HG02970 (cell line): ENCODE measurements around the gene MESD.

ENCODE experiments used
- ATAC-seq: cut with Tn5 transposase; IDR thresholded peaks from one replicate; pipeline ENCODE4 v1.9.1; 2021; ENCODE audit warnings: mild to moderate bottlenecking, moderate library complexity, moderate number of reproducible peaks; ENCODE audit not compliant: unreplicated experiment, low FRiP score

The MESD gene

DNA sequence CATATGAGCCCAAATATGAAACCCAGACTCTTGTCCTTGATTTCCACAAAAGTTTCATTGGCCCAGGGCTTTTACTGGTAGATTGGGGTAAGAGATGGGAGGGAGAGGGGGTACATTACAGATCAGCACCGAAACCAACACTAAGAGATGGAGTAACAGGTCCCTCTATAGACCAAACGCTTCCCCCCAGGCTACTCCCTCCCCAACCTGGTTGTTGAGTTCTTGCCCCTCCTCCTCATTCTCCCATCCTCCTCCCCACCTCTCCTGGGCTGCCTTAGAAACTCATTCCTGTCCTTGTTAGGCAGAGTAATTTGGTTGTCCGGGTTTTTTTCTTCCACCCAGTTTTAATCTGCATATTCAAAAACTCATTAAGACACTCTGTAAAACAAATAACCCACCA lies 74.1 kb downstream of the MESD start:
- no peak for ATAC-seq

DNA sequence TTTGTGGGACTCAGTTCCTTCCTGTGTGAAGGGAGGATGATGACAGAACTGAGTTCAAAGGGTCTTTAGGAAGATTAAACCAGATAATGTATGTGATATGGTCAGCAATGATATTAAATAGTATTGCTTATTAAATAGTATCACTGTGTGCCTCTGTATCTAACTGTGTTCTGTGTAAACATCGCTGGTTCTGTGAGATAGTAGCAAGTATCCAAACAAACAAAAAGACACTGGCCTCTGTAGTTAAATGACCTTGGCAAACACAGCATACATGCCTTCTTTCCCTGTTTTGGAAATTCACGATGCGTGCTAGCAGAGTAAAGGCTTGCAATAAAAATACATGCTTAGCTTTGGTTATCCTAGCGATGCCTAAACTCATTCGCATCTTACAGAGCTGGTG lies 76.1 kb downstream of the MESD start:
- no peak for ATAC-seq

DNA sequence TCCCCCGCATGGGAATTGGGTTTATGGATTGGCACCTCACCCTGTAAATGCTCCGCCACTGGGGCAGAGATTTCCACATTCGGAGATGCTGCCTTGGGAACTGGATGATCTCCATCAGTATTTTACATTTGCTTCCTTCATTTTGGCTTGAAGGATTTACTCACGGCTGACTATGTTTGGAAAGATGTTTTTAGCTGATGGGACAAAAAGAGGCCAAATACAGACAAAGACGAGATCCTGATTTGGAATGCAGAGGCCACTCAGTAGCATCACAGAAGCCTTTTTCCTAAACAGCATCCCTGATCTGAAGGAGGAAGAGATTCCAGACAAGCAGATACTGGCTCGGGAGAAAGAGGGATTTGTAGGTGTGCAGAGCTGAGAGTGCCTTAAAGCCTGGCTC lies 76.9 kb downstream of the MESD start:
- no peak for ATAC-seq

DNA sequence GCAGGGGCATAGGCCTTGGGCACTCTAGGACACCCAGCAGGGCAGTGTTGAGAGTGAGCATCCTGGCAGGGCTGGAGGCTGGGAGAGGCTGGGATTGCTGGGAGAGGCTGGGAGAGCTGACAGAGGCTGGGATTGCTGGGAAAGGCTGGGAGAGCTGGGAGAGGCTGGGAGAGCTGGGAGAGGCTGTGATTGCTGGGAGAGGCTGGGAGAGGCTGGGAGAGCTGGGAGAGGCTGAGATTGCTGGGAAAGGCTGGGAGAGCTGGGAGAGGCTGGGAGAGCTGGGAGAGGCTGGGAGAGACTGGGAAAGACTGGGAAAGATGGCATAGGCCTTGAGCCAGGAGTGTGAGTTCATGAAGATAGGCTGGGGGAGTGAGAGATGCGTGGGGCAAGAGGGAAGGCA lies 77.8 kb downstream of the MESD start:
- no peak for ATAC-seq

DNA sequence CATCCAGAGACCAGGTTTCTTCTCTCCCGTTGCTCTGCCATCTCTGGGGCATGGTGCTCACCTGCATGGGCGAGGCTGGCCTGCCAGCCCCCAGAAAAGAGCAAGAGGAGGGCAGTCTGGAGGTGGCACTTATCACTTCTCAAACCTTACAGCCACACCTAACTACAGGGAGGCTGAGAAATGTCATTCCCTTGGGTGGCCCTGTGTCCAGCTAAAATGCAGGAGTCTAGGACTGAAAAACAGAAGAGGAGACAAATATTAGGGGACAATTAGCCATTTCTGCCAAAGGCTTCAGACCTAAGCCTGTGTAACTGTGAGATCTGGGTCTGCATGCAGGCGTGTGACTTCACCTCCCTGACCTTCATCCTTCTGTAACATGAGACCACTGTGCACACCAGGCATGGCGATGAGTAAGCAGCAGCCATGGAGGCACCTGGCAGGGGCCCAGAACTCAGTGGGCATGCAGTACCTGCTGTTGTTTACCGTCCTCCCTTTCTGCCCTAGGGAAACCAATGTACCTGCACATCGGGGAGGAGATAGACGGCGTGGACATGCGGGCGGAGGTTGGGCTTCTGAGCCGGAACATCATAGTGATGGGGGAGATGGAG lies 83.4 kb downstream of the MESD start:
- ATAC-seq: no peak

DNA sequence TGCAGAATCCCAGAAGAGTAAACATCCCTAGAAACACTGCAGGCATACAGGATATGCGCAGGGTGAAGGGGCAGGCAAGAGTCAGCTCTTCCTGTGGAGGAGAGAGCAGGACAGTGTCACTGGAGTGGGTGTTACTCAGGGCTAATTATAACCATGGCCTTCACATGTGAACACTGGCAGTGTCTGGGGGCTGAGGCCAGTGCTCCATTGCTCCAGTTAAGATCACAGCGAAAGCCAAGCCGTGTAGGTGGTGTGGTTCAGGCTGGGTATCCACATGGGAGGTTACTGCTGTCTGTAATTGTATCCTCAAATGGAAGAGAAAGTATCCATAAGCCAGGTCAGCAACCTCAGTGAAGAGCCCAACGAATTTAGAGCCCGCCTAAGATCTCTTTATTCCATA lies 84.6 kb downstream of the MESD start:
- no peak for ATAC-seq

DNA sequence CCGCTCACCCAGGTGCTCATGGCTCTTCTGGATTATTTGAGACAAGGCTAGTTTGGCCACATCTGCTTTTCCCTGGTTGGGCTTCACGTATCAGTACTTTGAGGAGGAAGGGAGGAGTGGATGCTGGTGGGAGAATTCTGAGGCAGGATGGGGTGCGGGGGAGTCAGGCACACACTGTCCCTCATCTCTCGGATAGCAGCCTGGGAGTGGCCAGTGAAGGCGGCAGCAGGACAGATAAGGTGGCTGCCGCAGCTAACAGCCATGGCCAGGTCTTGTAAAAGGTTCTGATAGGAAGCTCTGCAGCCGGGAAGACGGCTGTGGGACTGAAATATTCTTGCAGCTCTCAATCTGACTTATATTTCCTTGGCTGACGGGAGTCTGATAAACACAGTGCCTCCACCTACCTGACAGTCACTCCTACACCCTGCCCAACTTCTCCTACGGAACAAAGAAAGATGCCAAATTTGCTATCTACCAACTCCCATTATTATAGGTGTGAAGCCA lies 87.3 kb downstream of the MESD start:
- ATAC-seq: no peak

DNA sequence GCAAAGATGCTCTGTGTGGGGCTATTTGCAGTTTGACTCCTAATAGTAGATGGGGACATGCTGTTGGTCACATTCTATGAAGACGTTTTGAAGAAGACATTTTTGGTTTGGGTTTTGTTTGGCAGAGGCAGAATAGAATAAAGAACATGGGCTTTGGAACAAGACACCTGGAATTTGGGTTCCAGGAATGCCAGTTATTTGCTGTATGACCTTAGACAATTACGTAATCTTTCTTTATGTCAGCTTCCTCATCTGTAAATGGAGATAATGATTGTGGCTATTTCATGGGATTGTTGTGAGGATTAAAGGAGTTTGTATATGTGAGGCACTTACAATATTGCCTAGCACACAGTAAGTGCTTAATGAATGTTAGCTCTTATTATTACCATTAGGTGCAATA lies 91.6 kb downstream of the MESD start:
- ATAC-seq: no peak
